Endothelial cell (in vitro differentiated cells): ENCODE results near the gene DUSP22. TPM values are rescaled to one million over a fixed set of nuclear protein-coding genes. Genes with fewer than 3 reads are reported as not detected.

Experiments
- DNase-seq: peaks from one replicate; pipeline ENCODE4 v3.0.0; 2021; ENCODE audit warnings: low spot score
- H3K27ac Mint-ChIP-seq: one replicate; pipeline ENCODE4 v1.8.0; 2021; ENCODE audit warnings: mixed read lengths, inconsistent platforms; ENCODE audit not compliant: unreplicated experiment
- H3K27me3 Mint-ChIP-seq: one replicate; pipeline ENCODE4 v1.8.0; 2021; ENCODE audit warnings: mild to moderate bottlenecking, moderate library complexity, mixed read lengths, inconsistent platforms; ENCODE audit not compliant: unreplicated experiment
- H3K36me3 Mint-ChIP-seq: one replicate; pipeline ENCODE4 v1.8.0; 2021; ENCODE audit warnings: mild to moderate bottlenecking, low read depth, mixed read lengths, inconsistent platforms; ENCODE audit not compliant: unreplicated experiment
- H3K4me1 Mint-ChIP-seq: one replicate; pipeline ENCODE4 v1.8.0; 2021; ENCODE audit warnings: mild to moderate bottlenecking, mixed read lengths, inconsistent platforms; ENCODE audit not compliant: unreplicated experiment
- H3K4me3 Mint-ChIP-seq: one replicate; pipeline ENCODE4 v1.8.0; 2021; ENCODE audit warnings: mild to moderate bottlenecking, mixed read lengths, inconsistent platforms; ENCODE audit not compliant: unreplicated experiment
- H3K9me3 Mint-ChIP-seq: one replicate; pipeline ENCODE4 v1.8.0; 2021; ENCODE audit warnings: mixed read lengths, inconsistent platforms; ENCODE audit not compliant: unreplicated experiment
- total RNA-seq: library from RNA; stranded (reverse); fragmentation: NEBNext Ultra II Directional; extraction: Animal tissue kit (Norgen Biotek cat#: 25700); gene quantifications from one replicate; pipeline ENCODE4 v1.2.1, GENCODE V29; 2021; ENCODE audit not compliant: unreplicated experiment
- TF ChIP-seq, protein P1 (sequence below): fragments of 200-600 bp; sonication (generic); IDR thresholded peaks from one replicate; pipeline ENCODE4 v1.5.0; 2021; ENCODE audit warnings: antibody characterized with exemption; ENCODE audit not compliant: unreplicated experiment

DUSP22 gene
- total RNA-seq, 1 donor from 2014 or later = 57.3 TPM

DNA sequence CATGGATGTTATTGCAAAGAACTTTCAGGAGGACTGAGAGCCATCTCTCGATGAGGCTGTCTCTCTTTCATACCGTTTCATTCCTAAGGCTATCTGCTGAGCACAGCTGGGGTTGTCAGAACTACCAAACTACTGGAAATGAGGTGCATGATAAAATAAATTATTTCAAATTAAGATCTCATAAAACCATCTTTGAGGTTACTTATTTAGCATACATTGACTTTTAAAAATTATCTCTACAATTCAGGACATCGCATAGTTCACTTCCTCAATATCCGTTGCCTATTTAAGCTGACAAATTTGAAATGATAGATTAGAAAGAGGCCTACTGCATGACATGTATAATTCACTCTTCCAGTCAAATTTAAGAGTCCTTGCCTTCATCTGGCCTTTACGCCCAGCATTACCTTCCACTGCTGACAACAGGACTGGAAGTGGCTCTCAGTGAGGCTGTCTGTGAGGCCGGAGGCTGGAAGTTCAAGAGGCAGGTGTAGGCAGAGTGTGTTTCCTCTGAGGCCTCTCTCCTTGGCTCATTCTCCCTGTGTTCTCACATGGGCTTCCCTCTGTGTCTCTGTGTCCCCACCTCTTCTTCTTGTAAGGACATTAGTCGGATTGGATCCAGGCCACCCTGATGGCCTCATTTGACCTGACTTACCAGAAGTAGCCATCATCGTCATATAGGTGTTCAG, 12.8 kb upstream of the DUSP22 start:
- Mint-ChIP-seq H3K9me3 (peaks cover 5% of the 10 kb centered on the region), H3K36me3 (no peaks in the 10 kb centered on the region), H3K4me3 (no peak overlapping the region), H3K27ac (no peak overlapping the region), H3K4me1 (no peaks in the 10 kb centered on the region), H3K27me3 (peaks cover 2% of the 10 kb centered on the region)
- DNase-seq = no peak
- TF ChIP-seq, protein P1, sequence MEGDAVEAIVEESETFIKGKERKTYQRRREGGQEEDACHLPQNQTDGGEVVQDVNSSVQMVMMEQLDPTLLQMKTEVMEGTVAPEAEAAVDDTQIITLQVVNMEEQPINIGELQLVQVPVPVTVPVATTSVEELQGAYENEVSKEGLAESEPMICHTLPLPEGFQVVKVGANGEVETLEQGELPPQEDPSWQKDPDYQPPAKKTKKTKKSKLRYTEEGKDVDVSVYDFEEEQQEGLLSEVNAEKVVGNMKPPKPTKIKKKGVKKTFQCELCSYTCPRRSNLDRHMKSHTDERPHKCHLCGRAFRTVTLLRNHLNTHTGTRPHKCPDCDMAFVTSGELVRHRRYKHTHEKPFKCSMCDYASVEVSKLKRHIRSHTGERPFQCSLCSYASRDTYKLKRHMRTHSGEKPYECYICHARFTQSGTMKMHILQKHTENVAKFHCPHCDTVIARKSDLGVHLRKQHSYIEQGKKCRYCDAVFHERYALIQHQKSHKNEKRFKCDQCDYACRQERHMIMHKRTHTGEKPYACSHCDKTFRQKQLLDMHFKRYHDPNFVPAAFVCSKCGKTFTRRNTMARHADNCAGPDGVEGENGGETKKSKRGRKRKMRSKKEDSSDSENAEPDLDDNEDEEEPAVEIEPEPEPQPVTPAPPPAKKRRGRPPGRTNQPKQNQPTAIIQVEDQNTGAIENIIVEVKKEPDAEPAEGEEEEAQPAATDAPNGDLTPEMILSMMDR = no peak

DNA sequence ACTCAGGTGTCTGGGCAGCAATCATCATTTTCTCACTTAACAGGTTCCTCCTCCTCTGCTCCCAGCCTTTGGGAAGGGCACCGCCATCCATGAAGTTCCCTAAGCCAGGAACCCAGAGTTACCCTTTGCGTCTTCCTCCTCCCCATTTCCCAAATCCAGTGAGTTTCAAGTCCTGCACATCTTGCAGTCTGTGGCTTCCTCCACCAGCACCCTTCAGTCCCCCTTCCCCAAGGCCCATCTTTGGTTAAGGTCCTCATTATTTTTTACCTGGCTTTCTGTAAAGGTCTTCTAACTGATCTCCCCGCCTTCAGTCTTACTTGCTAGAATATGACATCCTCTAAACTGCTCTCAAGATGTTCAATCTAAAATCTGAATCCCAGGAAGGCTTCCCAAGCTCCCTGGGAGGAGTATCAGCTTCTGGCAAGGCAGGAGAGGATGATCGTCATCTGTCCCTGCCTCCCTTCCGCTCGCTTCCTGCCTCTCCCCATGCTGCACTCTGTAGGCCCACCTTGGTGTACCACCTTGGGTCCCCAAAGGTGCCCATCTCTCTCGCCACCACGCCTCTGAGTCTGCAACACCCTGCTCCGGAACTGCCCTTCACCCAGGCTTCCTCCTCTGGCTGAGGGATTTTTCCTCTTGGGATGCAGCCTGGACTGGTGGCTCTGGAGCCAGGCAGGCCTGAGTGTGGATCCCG, 11.4 kb upstream of the DUSP22 start:
- Mint-ChIP-seq H3K36me3 (no peaks in the 10 kb centered on the region), H3K9me3 (peaks cover 5% of the 10 kb centered on the region), H3K4me3 (no peak overlapping the region), H3K27ac (no peak overlapping the region), H3K4me1 (no peaks in the 10 kb centered on the region), H3K27me3 (peaks cover 2% of the 10 kb centered on the region)
- TF ChIP-seq, protein P1 = no peak
- DNase-seq = no peak

DNA sequence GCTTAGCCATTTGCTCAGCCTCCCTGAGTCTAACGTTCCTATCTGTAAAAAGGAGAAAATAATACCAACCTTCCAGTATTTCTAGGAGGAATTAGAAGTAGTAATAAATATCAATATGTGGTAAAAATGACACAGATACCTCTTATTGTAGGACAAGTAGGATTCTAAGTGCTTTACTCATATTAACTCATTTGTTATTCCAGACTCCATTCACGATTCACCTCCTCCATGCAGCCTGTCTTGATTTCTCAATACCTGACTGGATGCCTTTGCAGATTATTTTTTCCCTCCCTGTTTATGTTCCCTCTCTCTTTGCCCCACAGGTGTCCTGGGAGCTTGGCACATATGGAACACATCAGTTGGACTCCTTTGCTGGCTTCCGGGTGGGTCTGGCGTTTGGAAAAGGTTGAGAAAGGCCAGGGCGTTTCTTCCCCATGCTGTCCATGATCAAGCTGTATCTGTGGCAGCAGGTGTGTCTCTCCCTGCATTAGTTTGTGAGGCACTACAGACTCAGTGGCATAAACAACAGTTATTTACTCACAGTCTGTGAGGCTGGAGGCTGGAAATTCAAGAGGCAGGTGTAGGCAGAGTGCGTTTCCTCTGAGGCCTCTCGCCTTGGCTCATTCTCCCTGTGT, 10.7 kb upstream of the DUSP22 start:
- Mint-ChIP-seq H3K4me3 (no peak overlapping the region), H3K27ac (no peak overlapping the region), H3K27me3 (peaks cover 2% of the 10 kb centered on the region), H3K9me3 (peaks cover 5% of the 10 kb centered on the region), H3K36me3 (no peaks in the 10 kb centered on the region), H3K4me1 (no peaks in the 10 kb centered on the region)
- DNase-seq = no peak
- TF ChIP-seq, protein P1 = no peak

DNA sequence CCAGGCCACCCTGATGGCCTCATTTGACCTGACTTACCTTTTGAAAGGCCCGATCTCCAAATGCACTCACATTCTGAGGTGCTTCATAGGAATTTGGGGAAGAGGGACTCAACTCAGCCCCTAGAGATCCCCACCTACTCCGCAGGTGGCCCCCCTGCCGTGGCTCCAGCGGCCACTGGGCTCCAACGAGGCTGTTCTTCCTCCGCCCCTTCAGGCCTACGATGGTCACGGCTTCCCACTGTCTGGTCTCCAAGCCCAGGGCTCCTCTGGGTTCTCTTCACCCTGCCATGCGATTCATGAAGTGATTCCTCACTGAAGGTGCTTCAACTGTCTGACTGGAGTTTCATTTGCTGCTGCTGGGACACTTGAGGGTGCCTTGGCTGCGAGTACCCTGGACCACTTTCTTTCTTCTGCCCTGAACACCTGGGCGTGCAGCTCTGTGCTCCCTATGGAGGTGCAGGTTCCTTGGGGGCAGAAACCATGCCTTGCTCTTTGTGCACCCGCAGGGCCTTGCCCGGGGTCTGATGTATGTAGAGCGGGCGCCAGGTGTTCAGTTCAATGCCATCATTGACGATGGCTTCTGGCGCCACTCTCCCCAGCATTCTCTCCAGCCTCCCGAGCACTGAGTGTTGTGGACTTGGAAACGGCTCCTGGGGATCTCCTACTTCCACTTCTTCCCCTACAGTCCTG, 10.0 kb upstream of the DUSP22 start:
- no peak for DNase-seq
- Mint-ChIP-seq H3K9me3 (peaks cover 5% of the 10 kb centered on the region), H3K36me3 (no peaks in the 10 kb centered on the region)

More for the DNA sequence above, 10.0 kb upstream of the DUSP22 start:
- Mint-ChIP-seq H3K4me1 (no peaks in the 10 kb centered on the region), H3K27ac (no peak overlapping the region), H3K27me3 (peaks cover 2% of the 10 kb centered on the region), H3K4me3 (no peak overlapping the region)
- TF ChIP-seq, protein P1 = no peak
